Esophagus squamous epithelium (tissue), 5 donors: ENCODE data around the gene UBE2F. TPM values are rescaled to one million over a fixed set of nuclear protein-coding genes. Genes with fewer than 3 reads are reported as not detected.

Experiments
- DNase-seq: peaks from one replicate; lab custom pipeline; 2025; lab: John Stamatoyannopoulos, UW
- H3K27ac ChIP-seq, 4 donors: fragments of 200-600 bp; sonication (generic); one replicate each; pipeline ENCODE4 v1.5.1; 2016 to 2019; ENCODE audit warnings: mild to moderate bottlenecking in 1 of 4
- H3K27me3 ChIP-seq, 4 donors: fragments of 200-600 bp; sonication (generic); 1 replicate in 3 of 4; 2 replicates in 1 of 4; pipeline versions ENCODE4 v1.5.1 to v1.6.0; 2017 to 2021; ENCODE audit warnings: antibody characterized with exemption in 1 of 4
- H3K36me3 ChIP-seq, 3 donors: fragments of 200-600 bp; sonication (generic); one replicate each; pipeline ENCODE4 v1.5.1; 2016 to 2019
- H3K4me1 ChIP-seq, 3 donors: fragments of 200-600 bp; sonication (generic); one replicate each; pipeline ENCODE4 v1.5.1; 2017 to 2019
- H3K4me3 ChIP-seq, 4 donors: fragments of 200-600 bp; sonication (generic); 1 replicate in 3 of 4; 2 replicates in 1 of 4; pipeline ENCODE4 v1.5.1; 2016 to 2019; ENCODE audit warnings: mild to moderate bottlenecking in 2 of 4, moderate library complexity in 1 of 4
- H3K9me3 ChIP-seq, 3 donors: fragments of 200-600 bp; sonication (generic); one replicate each; pipeline ENCODE4 v1.5.1; 2016 to 2019
- CTCF ChIP-seq, 6 experiments: fragments of 450-650 bp in 4 of 6; fragments of 200-600 bp in 2 of 6; sonication (generic) in 2 of 6; IDR thresholded peaks; one replicate each; pipeline ENCODE4 v1.5.1; 2016 to 2019; ENCODE audit warnings: antibody characterized with exemption in 6 of 6, mild to moderate bottlenecking in 4 of 6, moderate library complexity in 4 of 6
- POLR2A ChIP-seq, 4 donors: fragments of 450-650 bp; IDR thresholded peaks; one replicate each; pipeline ENCODE4 v1.6.1; 2017; ENCODE audit warnings: antibody characterized with exemption in 4 of 4, mild to moderate bottlenecking in 4 of 4, moderate library complexity in 3 of 4
- WGBS, 2 donors: methylation state at CpG; one replicate each; pipeline ENCODE4 v1.1.5; 2018; 5-methylcytosine and 5-hydroxymethylcytosine counted together
- intact Hi-C: fragments of 100-400 bp; cut with DNase I; formaldehyde crosslinking; loops from one replicate; pipeline ENCODE4 v1.15.0; 2022
- total RNA-seq, 4 donors: library from RNA; depleted of rRNA; stranded (reverse); fragments of >200 nt; gene quantifications; one replicate each; pipeline ENCODE4 v1.1.0, GENCODE V29; 2016
- donor health status: DM: yes; HTN: yes; CAD: no.

UBE2F gene
- total RNA-seq, 4 donors from 2014 or later: 54.9 to 84.7 (median 64.8) TPM

DNA sequence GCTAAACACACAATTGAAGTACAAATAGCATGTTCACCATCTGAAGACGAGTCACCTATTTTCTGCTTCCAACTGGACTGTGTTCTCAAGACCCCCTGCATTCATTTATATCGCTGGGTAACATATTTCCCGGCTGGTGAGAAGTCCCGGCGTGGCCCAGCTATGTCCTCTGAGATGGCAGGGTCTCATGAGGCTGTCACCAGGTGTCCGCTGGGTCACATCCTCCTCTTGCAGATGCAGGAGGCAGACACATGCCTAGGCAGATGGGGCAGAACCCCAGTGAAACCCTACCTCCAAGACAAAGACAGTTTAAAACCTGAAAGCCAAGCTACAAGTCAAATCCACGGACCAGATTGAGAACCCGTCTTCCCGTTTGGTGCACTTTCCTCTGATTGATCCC, 36.8 kb upstream of the UBE2F start:
- H3K9me3 ChIP-seq: no peaks in the 10 kb centered on the region
- intact Hi-C loops: no loop called here
- no peaks in the 10 kb centered on the region for H3K27me3 ChIP-seq
- H3K4me1 ChIP-seq: peaks cover 7 to 15% (median 12%) of the 10 kb centered on the region in 3 donors
- no peaks in the 10 kb centered on the region for H3K36me3 ChIP-seq
- no peak for DNase-seq
- H3K4me3 ChIP-seq: no peak overlapping the region
- TF ChIP-seq CTCF (IDR thresholded peaks at IDR 0.05) (no peak), POLR2A (IDR thresholded peaks at IDR 0.05) (no peak)
- no peak overlapping the region for H3K27ac ChIP-seq
- WGBS, 2 donors: 75 to 91% methylated on average over 5 of the region's 9 CpGs

DNA sequence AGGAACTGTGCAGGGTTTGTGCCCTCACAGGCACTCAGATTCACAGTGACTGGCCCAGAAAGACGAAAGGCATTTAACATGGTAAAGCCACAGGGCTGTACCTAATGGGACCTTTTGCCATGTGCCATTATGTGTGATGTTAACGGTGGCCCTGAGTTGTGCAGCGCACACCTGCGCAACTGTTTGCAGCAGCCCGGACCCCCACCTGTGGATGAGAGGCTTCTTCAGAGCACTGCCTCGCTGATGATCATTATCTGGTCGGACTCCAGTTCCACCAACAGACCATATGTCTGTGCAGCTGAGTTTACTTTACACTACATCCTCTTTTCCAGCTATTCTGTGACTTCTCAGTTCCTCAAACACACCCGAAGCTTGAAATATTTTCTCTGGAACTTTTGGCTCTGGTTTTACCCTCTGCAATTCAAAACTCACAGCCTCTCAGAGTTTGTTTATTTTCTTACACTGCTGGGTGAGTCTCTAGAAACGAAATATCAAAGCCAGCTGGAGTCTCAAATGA, 35.6 kb upstream of the UBE2F start:
- peaks cover 7 to 21% (median 17%) of the 10 kb centered on the region in 3 donors for H3K4me1 ChIP-seq
- H3K27me3 ChIP-seq: no peaks in the 10 kb centered on the region
- no peaks in the 10 kb centered on the region for H3K9me3 ChIP-seq
- 30 to 44% methylated on average over 5 to 9 of the region's 9 CpGs for WGBS, 2 donors
- no peak for TF ChIP-seq CTCF (IDR thresholded peaks at IDR 0.05)
- TF ChIP-seq POLR2A (IDR thresholded peaks at IDR 0.05): no peak
- intact Hi-C loops: no loop called here
- no peak overlapping the region for H3K4me3 ChIP-seq
- DNase-seq: no peak
- peak overlapping the region in 1 of 4 donors; percentile 65 for H3K27ac ChIP-seq
- H3K36me3 ChIP-seq: no peaks in the 10 kb centered on the region

- Histone ChIP-seq H3K4me1 (peaks cover 7 to 22% (median 17%) of the 10 kb centered on the region in 3 donors), H3K36me3 (no peaks in the 10 kb centered on the region), H3K27me3 (no peaks in the 10 kb centered on the region), H3K27ac (no peak overlapping the region), H3K4me3 (no peak overlapping the region), H3K9me3 (no peaks in the 10 kb centered on the region)
- DNase-seq: no peak
- TF ChIP-seq POLR2A (IDR thresholded peaks at IDR 0.05): no peak
- no peak for TF ChIP-seq CTCF (IDR thresholded peaks at IDR 0.05)
- 51 to 65% methylated on average over 3 of the region's 3 CpGs for WGBS, 2 donors
- intact Hi-C loops: no loop called here
Measured at GRCh38 chr2:237932731-237933131, 34.1 kb upstream of the UBE2F start.

DNA sequence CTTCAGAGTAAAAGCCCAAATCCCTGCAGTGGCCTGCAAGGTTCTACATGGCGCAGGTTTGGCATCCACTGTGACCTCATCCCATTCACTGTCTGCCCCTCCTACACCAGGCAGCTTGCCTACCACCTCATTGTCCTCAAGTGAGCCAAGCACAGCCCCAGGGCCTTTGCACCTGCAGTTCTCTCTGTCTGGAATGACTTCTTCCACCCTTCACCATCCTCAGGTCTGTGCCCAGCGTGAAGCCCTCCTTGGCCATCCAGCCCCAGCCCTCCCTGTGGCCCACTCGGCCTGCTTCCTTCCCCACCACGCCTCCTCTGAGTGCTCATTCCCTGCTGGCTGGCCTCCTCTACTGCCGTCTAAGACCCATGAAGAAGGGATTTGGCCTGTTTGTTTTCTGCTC, 32.6 kb upstream of the UBE2F start:
- WGBS, 2 donors: 95 to 96% methylated on average over 5 of the region's 5 CpGs
- no peak for DNase-seq
- intact Hi-C loops: no loop called here

More for the DNA sequence above, 32.6 kb upstream of the UBE2F start:
- H3K27ac ChIP-seq: no peak overlapping the region
- H3K27me3 ChIP-seq: no peaks in the 10 kb centered on the region
- TF ChIP-seq POLR2A (IDR thresholded peaks at IDR 0.05): no peak
- TF ChIP-seq CTCF (IDR thresholded peaks at IDR 0.05): no peak
- H3K9me3 ChIP-seq: no peaks in the 10 kb centered on the region
- no peak overlapping the region for H3K4me3 ChIP-seq
- no peaks in the 10 kb centered on the region for H3K36me3 ChIP-seq
- H3K4me1 ChIP-seq: peaks cover 7 to 22% (median 17%) of the 10 kb centered on the region in 3 donors
